SK-N-SH (cell line): ENCODE data around the gene SRGAP1. TPM values are rescaled to one million over a fixed set of nuclear protein-coding genes. Genes with fewer than 3 reads are reported as not detected.

Experiments
- CTCF ChIA-PET: fragments of 300-600, 350-600 bp; formaldehyde crosslinking; extraction: SDS; loops from one replicate; lab custom pipeline; 2021; lab: Yijun Ruan, JAX
- POLR2A ChIA-PET: fragments of 350-600 bp; sonication (Branson Sonifier 250); formaldehyde crosslinking; extraction: SDS; loops from one replicate; lab custom pipeline; 2020; ENCODE audit warnings: antibody characterized with exemption, inconsistent platforms; lab: Yijun Ruan, JAX
- DNase-seq: peaks from one replicate; pipeline ENCODE4 v3.0.0; 2012
- H2AFZ ChIP-seq: fragments of 200-600 bp; sonication (generic); 2 replicates; pipeline ENCODE4 v1.8.1; 2016; ENCODE audit warnings: antibody characterized with exemption, mild to moderate bottlenecking, low read depth
- H3F3A ChIP-seq: fragments of 200-600 bp; sonication (generic); replicated peaks from 2 replicates; pipeline ENCODE3; 2016; ENCODE audit warnings: antibody characterized with exemption, mild to moderate bottlenecking; ENCODE audit not compliant: insufficient read depth
- H3K27ac ChIP-seq, 2 experiments: fragments of 200-500 bp in 1 of 2; fragments of 200-600 bp in 1 of 2; sonication (Bioruptor generic) in 1 of 2; sonication (generic), shearing (Covaris generic) in 1 of 2; 2 replicates each; pipeline versions ENCODE4 v1.5.1 to v1.6.1; 2014 to 2016; ENCODE audit warnings: low read depth in 2 of 2, inconsistent platforms in 1 of 2, low read length in 1 of 2, mild to moderate bottlenecking in 1 of 2, mixed read lengths in 1 of 2
- H3K27me3 ChIP-seq: fragments of 200-600 bp; sonication (generic), shearing (Covaris generic); 2 replicates; pipeline ENCODE4 v1.6.1; 2016; ENCODE audit warnings: mixed run types; ENCODE audit not compliant: insufficient read depth
- H3K36me3 ChIP-seq, 2 experiments: fragments of 200-500 bp in 1 of 2; fragments of 200-600 bp in 1 of 2; sonication (Bioruptor generic) in 1 of 2; sonication (generic) in 1 of 2; replicated peaks in 1 of 2; 2 replicates each; pipeline versions ENCODE3 to v1.5.1; 2014 to 2016; ENCODE audit warnings: low read length in 1 of 2, mild to moderate bottlenecking in 1 of 2; ENCODE audit not compliant: insufficient read depth in 2 of 2, control insufficient read depth in 1 of 2
- H3K4me1 ChIP-seq, 2 experiments: fragments of 200-500 bp in 1 of 2; fragments of 200-600 bp in 1 of 2; sonication (Bioruptor generic) in 1 of 2; sonication (generic), shearing (Covaris generic) in 1 of 2; 2 replicates each; pipeline versions ENCODE4 v1.5.1 to v1.6.1; 2014 to 2016; ENCODE audit warnings: low read depth in 1 of 2, low read length in 1 of 2, mixed run types in 1 of 2; ENCODE audit not compliant: insufficient read depth in 2 of 2, control insufficient read depth in 1 of 2
- H3K4me2 ChIP-seq: fragments of 200-600 bp; sonication (generic), shearing (Covaris generic); 2 replicates; pipeline ENCODE4 v1.6.1; 2017; ENCODE audit warnings: mixed run types
- H3K4me3 ChIP-seq, 2 experiments: fragments of 200-500 bp in 1 of 2; fragments of 200-600 bp in 1 of 2; sonication (Bioruptor generic) in 1 of 2; sonication (generic), shearing (Covaris generic) in 1 of 2; 2 replicates each; pipeline versions ENCODE4 v1.5.1 to v1.8.1; 2014 to 2016; ENCODE audit warnings: low read depth in 2 of 2, inconsistent platforms in 1 of 2, low read length in 1 of 2, mild to moderate bottlenecking in 1 of 2, mixed read lengths in 1 of 2, moderate library complexity in 1 of 2
- H3K79me2 ChIP-seq: fragments of 200-600 bp; sonication (generic); 2 replicates; pipeline ENCODE4 v1.8.1; 2017; ENCODE audit warnings: mild to moderate bottlenecking; ENCODE audit not compliant: insufficient read depth
- H3K9ac ChIP-seq: fragments of 200-600 bp; sonication (generic); 2 replicates; pipeline ENCODE4 v1.6.1; 2017; ENCODE audit warnings: mixed run types
- H3K9me2 ChIP-seq: fragments of 200-600 bp; sonication (generic); 2 replicates; pipeline ENCODE4 v1.6.1; 2017; ENCODE audit warnings: mixed run types
- H3K9me3 ChIP-seq: fragments of 200-600 bp; sonication (generic); 2 replicates; pipeline ENCODE4 v1.6.1; 2017; ENCODE audit warnings: mixed run types, mild to moderate bottlenecking, moderate library complexity
- H4K20me1 ChIP-seq: fragments of 200-600 bp; sonication (generic); 2 replicates; pipeline ENCODE4 v1.6.1; 2017; ENCODE audit warnings: mild to moderate bottlenecking, mixed run types; ENCODE audit not compliant: insufficient read depth
- CTCF ChIP-seq: fragments of 200-600 bp; sonication (generic); IDR thresholded peaks from 2 replicates; pipeline ENCODE4 v1.6.1; 2017; ENCODE audit warnings: antibody characterized with exemption, mild to moderate bottlenecking, moderate library complexity
- EP300 ChIP-seq, 2 experiments: IDR thresholded peaks; 2 replicates each; pipeline versions ENCODE4 v1.4.0 to v1.6.1; 2012; ENCODE audit warnings: borderline replicate concordance in 1 of 2, low read depth in 1 of 2, low read length in 1 of 2
- FOSL2 ChIP-seq: IDR thresholded peaks from 2 replicates; pipeline ENCODE4 v1.4.0; 2012; ENCODE audit warnings: low read depth, mild to moderate bottlenecking, moderate library complexity, borderline replicate concordance
- FOXJ3 ChIP-seq: sonication (generic); formaldehyde crosslinking; IDR thresholded peaks from 2 replicates; pipeline ENCODE4 v1.5.1; 2020; ENCODE audit warnings: mild to moderate bottlenecking, missing genetic modification reagents
- IRF3 ChIP-seq: fragments of 150-350 bp; IDR thresholded peaks from 2 replicates; pipeline ENCODE4 v1.6.1; 2016; ENCODE audit warnings: mild to moderate bottlenecking, low read depth, low read length
- JUND ChIP-seq: IDR thresholded peaks from 2 replicates; pipeline ENCODE4 v1.4.0; 2012
- NRF1 ChIP-seq: IDR thresholded peaks from 2 replicates; pipeline ENCODE4 v1.6.1; 2012; ENCODE audit warnings: low read depth, mild to moderate bottlenecking, low read length
- RFX5 ChIP-seq: IDR thresholded peaks from 2 replicates; pipeline ENCODE4 v1.6.1; 2012; ENCODE audit warnings: mild to moderate bottlenecking, improper control_type of control experiment, low read length
- TCF12 ChIP-seq: IDR thresholded peaks from 2 replicates; pipeline ENCODE4 v1.4.0; 2012
- TEAD4 ChIP-seq: IDR thresholded peaks from 2 replicates; pipeline ENCODE4 v1.4.0; 2012; ENCODE audit warnings: mild to moderate bottlenecking, borderline replicate concordance; ENCODE audit not compliant: insufficient read depth
- YY1 ChIP-seq: IDR thresholded peaks from 2 replicates; pipeline ENCODE4 v1.4.0; 2012; ENCODE audit warnings: low read depth, mild to moderate bottlenecking
- ZBTB33 ChIP-seq: IDR thresholded peaks from 2 replicates; pipeline ENCODE4 v1.4.0; 2012; ENCODE audit warnings: low read depth, borderline replicate concordance
- WGBS: methylation state at CpG from one replicate; pipeline ENCODE4 v1.1.6; 2017; ENCODE audit warnings: low lambda C conversion rate; 5-methylcytosine and 5-hydroxymethylcytosine counted together
- polyA plus RNA-seq, 3 experiments: library from polyadenylated mRNA; depleted of rRNA; stranded (reverse); fragments of >200 nt; gene quantifications; 2 replicates each; pipeline ENCODE4 v1.2.3, GENCODE V29; 2012

Gene SRGAP1
- polyA plus RNA-seq, 1 of the 3 experiments (the other 2 are of a cell fraction) = 2.6 TPM

GRCh38 chr12:63888908-63889635, 44.6 kb downstream of the SRGAP1 start:
- Histone ChIP-seq H3K4me1 (peaks cover 3 to 9% of the 10 kb centered on the region in 2 experiments; a peak in 3 of 4 replicates), H3K9ac (no peak overlapping the region), H3K27me3 (no peaks in the 10 kb centered on the region), H3K27ac (no peak overlapping the region), H2AFZ (no peak overlapping the region), H3K9me3 (no peaks in the 10 kb centered on the region), H3K79me2 (peaks cover 36% of the 10 kb centered on the region), H3K9me2 (no peaks in the 10 kb centered on the region), H4K20me1 (no peaks in the 10 kb centered on the region), H3K4me3 (no peak overlapping the region), H3K36me3 (no peaks in the 10 kb centered on the region), H3K4me2 (no peak overlapping the region), H3F3A (no peaks in the 10 kb centered on the region)
- CTCF ChIA-PET = interaction anchor here (0.7 to 0.9 kb wide), 3 partner anchors 12 to 46 kb away, joined by 3 read pairs; no protein-coding TSS in a partner anchor
- whole genome bisulfite sequencing = 87% methylated on average over 7 of the region's 8 CpGs
- DNase-seq = no peak
- TF ChIP-seq CTCF = no peak
- TF ChIP-seq RFX5 = no peak
- peak; percentile 50; the same call in 1 of the 2 replicates for TF ChIP-seq FOSL2
- 0 out of 2 replicates have a peak, but pooled peaks have one; percentile 17 for TF ChIP-seq JUND
- no peak for TF ChIP-seq NRF1
- POLR2A ChIA-PET = interaction anchor here (0.6 kb wide), 1 partner anchor 57 kb away, joined by 3 read pairs; no protein-coding TSS in a partner anchor

- H3K4me3 ChIP-seq = no peak overlapping the region
- H4K20me1 ChIP-seq = no peaks in the 10 kb centered on the region
- DNase-seq = no peak
- no peak overlapping the region for H2AFZ ChIP-seq
- H3K79me2 ChIP-seq = peaks cover 43% of the 10 kb centered on the region
- ChIA-PET CTCF (interaction anchor here (0.7 to 0.8 kb wide), 2 partner anchors 46 to 313 kb away, joined by 3 read pairs; no protein-coding TSS in a partner anchor), POLR2A (no interaction called here)
- 77% methylated on average over 12 of the region's 12 CpGs for WGBS
- H3K9ac ChIP-seq = no peak overlapping the region
- H3K4me2 ChIP-seq = no peak overlapping the region
- H3K9me3 ChIP-seq = no peaks in the 10 kb centered on the region
- no peak overlapping the region for H3K27ac ChIP-seq
- TF ChIP-seq NRF1 (no peak), FOXJ3 (no peak), CTCF (no peak), EP300 (IDR thresholded peaks at IDR 0.05; ENCODE audit: borderline replicate concordance in 1 of 2, low read depth in 1 of 2, low read length in 1 of 2) (no peak), RFX5 (no peak), ZBTB33 (no peak), TEAD4 (no peak), YY1 (no peak), TCF12 (no peak), IRF3 (no peak)
- H3K36me3 ChIP-seq = no peaks in the 10 kb centered on the region
- peaks cover 3 to 9% of the 10 kb centered on the region in 2 experiments; a peak in 3 of 4 replicates for H3K4me1 ChIP-seq
- H3F3A ChIP-seq = no peaks in the 10 kb centered on the region
- H3K27me3 ChIP-seq = no peaks in the 10 kb centered on the region
- no peaks in the 10 kb centered on the region for H3K9me2 ChIP-seq
These were observed 45.4 kb downstream of the SRGAP1 start for GRCh38 chr12:63889721-63890509.
